ENCODE measurements around the gene CEP112.

The CEP112 gene

GRCh38 chr17:65586899-65587298 is 605.0 kb downstream of the CEP112 start:
- DNase-seq = no peak
